MCF 10A (cell line): ENCODE data around the gene MAD2L1. TPM values are rescaled to one million over a fixed set of nuclear protein-coding genes. Genes with fewer than 3 reads are reported as not detected.

Experiments used
- BruUV-seq: library from RNA; stranded (reverse); fragments of 400-500 nt; replicated peaks from 2 replicates; lab custom pipeline; 2021; lab: Mats Ljungman, UMichigan
- CTCF ChIA-PET: fragments of 300-600 bp; sonication (Branson Sonifier 250); formaldehyde crosslinking; extraction: SDS; loops from one replicate; lab custom pipeline; 2021; ENCODE audit warnings: antibody characterized with exemption, inconsistent platforms; lab: Yijun Ruan, JAX
- POLR2A ChIA-PET: fragments of 300-600, 350-650 bp; sonication (Branson Sonifier 250); formaldehyde crosslinking; extraction: SDS; loops from one replicate; lab custom pipeline; 2020; ENCODE audit warnings: antibody characterized with exemption, inconsistent platforms; lab: Yijun Ruan, JAX
- DNase-seq: peaks from one replicate; pipeline ENCODE4 v3.0.0-alpha.2; 2018; ENCODE audit not compliant: unreplicated experiment
- H3K27ac Mint-ChIP-seq: one replicate; pipeline ENCODE4 v1.8.0; 2022; ENCODE audit warnings: mild to moderate bottlenecking, low read depth, mixed read lengths; ENCODE audit not compliant: unreplicated experiment
- H3K27me3 Mint-ChIP-seq: one replicate; pipeline ENCODE4 v1.8.0; 2022; ENCODE audit warnings: mixed read lengths; ENCODE audit not compliant: insufficient read depth, unreplicated experiment
- H3K36me3 Mint-ChIP-seq: one replicate; pipeline ENCODE4 v1.8.0; 2022; ENCODE audit warnings: mild to moderate bottlenecking, moderate library complexity, mixed read lengths; ENCODE audit not compliant: insufficient read depth, unreplicated experiment
- H3K4me1 Mint-ChIP-seq: one replicate; pipeline ENCODE4 v1.8.0; 2022; ENCODE audit warnings: mixed read lengths; ENCODE audit not compliant: insufficient read depth, unreplicated experiment
- H3K4me3 Mint-ChIP-seq: one replicate; pipeline ENCODE4 v1.8.0; 2022; ENCODE audit warnings: mild to moderate bottlenecking, moderate library complexity, mixed read lengths; ENCODE audit not compliant: unreplicated experiment
- H3K9me3 Mint-ChIP-seq: one replicate; pipeline ENCODE4 v1.8.0; 2022; ENCODE audit warnings: mixed read lengths; ENCODE audit not compliant: unreplicated experiment
- CTCF ChIP-seq: fragments of 200-600 bp; IDR thresholded peaks from one replicate; pipeline ENCODE4 v1.8.0; 2022; ENCODE audit warnings: antibody characterized with exemption, mild to moderate bottlenecking; ENCODE audit not compliant: unreplicated experiment
- intact Hi-C: fragments of 100-400 bp; cut with micrococcal nuclease; formaldehyde crosslinking; loops from 2 replicates; pipeline ENCODE4 v1.14.1; 2022
- total RNA-seq: library from RNA; stranded (reverse); gene quantifications from 2 replicates; pipeline ENCODE4 v1.2.3, GENCODE V29; 2022

The MAD2L1 gene
- total RNA-seq, 1 experiment from 2014 or later, result 26.8 TPM

- H3K36me3 Mint-ChIP-seq, result no peaks in the 10 kb centered on the region
- POLR2A ChIA-PET, result interaction anchor here (0.7 to 1.2 kb wide), 2 partner anchors 18 to 422 kb away, joined by 3 to 6 read pairs; partner anchors contain the start of gene PDE5A
- no peak overlapping the region for H3K4me3 Mint-ChIP-seq
- peaks cover 13% of the 10 kb centered on the region for H3K4me1 Mint-ChIP-seq
- H3K9me3 Mint-ChIP-seq, result no peaks in the 10 kb centered on the region
- TF ChIP-seq CTCF, result no peak
- DNase-seq, result no peak
- CTCF ChIA-PET, result interaction anchor here (0.5 to 11.0 kb wide), 12 partner anchors 9 to 597 kb away, joined by 3 to 121 read pairs (median 4); partner anchors contain the start of gene PDE5A
- intact Hi-C loops, result no loop called here
- no peaks in the 10 kb centered on the region for H3K27me3 Mint-ChIP-seq
- no peak overlapping the region for H3K27ac Mint-ChIP-seq
- BruUV-seq, result no TSS peak
These were observed 15.4 kb downstream of the MAD2L1 start for GRCh38 chr4:120051253-120051652.

- ChIA-PET CTCF (interaction anchor here (0.6 to 11.0 kb wide), 7 partner anchors 12 to 872 kb away, joined by 3 to 121 read pairs (median 3); partner anchors contain the start of gene PDE5A), POLR2A (no interaction called here)
- Mint-ChIP-seq H3K27ac (no peak overlapping the region), H3K4me1 (peaks cover 13% of the 10 kb centered on the region), H3K36me3 (no peaks in the 10 kb centered on the region), H3K4me3 (no peak overlapping the region), H3K27me3 (no peaks in the 10 kb centered on the region), H3K9me3 (no peaks in the 10 kb centered on the region)
- no TSS peak for BruUV-seq
- DNase-seq, result peak; percentile 84
- intact Hi-C loops, result loop anchor here (1.0 kb wide), 4 partner anchors 421 to 1069 kb away; no protein-coding TSS in a partner anchor
- TF ChIP-seq CTCF, result peak; percentile 73
These were observed 16.7 kb downstream of the MAD2L1 start for GRCh38 chr4:120049732-120050494.

DNA sequence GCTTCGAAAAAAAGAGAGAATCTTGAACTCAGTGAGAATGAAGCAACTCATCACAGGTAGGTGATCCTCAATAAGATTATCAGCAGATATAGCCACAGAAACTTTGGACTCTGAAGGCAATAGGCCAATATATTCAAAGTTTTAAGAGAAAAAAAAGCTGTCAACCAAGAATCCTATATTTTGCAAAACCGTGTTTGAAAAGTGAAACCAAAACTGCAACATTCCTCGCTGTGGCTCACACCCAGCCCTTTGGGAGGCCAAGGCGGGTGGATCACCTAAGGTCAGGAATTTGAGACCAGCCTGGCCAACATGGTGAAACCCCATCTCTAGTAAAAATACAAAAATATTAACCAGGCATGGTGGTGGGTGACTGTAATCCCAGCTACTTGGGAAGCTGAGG is 22.8 kb downstream of the MAD2L1 start:
- ChIA-PET CTCF (interaction anchor here (0.6 to 1.7 kb wide), 3 partner anchors 16 to 416 kb away, joined by 3 to 5 read pairs (median 4); no protein-coding TSS in a partner anchor), POLR2A (interaction anchor here (0.7 to 0.9 kb wide), 2 partner anchors 22 to 250 kb away, joined by 3 to 4 read pairs; no protein-coding TSS in a partner anchor)
- Mint-ChIP-seq H3K36me3 (no peaks in the 10 kb centered on the region), H3K4me3 (peak overlapping the region; percentile 0), H3K9me3 (peaks cover 9% of the 10 kb centered on the region), H3K4me1 (peaks cover 6% of the 10 kb centered on the region), H3K27ac (no peak overlapping the region), H3K27me3 (no peaks in the 10 kb centered on the region)
- DNase-seq, result peak; percentile 18
- no TSS peak for BruUV-seq
- intact Hi-C loops, result no loop called here
- no peak for TF ChIP-seq CTCF

- no peaks in the 10 kb centered on the region for H3K9me3 Mint-ChIP-seq
- H3K4me1 Mint-ChIP-seq, result no peaks in the 10 kb centered on the region
- H3K27ac Mint-ChIP-seq, result no peak overlapping the region
- H3K36me3 Mint-ChIP-seq, result no peaks in the 10 kb centered on the region
- no TSS peak for BruUV-seq
- no peaks in the 10 kb centered on the region for H3K27me3 Mint-ChIP-seq
- DNase-seq, result no peak
- no peak for TF ChIP-seq CTCF
- POLR2A ChIA-PET, result no interaction called here
- CTCF ChIA-PET, result interaction anchor here (1.6 kb wide), 1 partner anchor 408 kb away, joined by 3 read pairs; no protein-coding TSS in a partner anchor
- H3K4me3 Mint-ChIP-seq, result no peak overlapping the region
- intact Hi-C loops, result no loop called here
These were observed 29.2 kb downstream of the MAD2L1 start for GRCh38 chr4:120037411-120037810.
